ENCODE measurements around the gene RPS5.

- TF ChIP-seq CTCF (IDR thresholded peaks at IDR 0.05; ENCODE audit: low read length) (no peak), EZH2phosphoT487 (IDR thresholded peaks at IDR 0.05; ENCODE audit: low read length) (no peak), EZH2 (optimal IDR thresholded peaks at IDR 0.05; ENCODE audit: low read depth, low read length) (no peak)
These were observed 30.1 kb upstream of the RPS5 start for GRCh38 chr19:58356766-58357480.
